GDM1 (cell line): Measurements from ENCODE around the gene GPR162.

Experiments used
- DNase-seq: peaks from one replicate; lab custom pipeline; 2025; lab: John Stamatoyannopoulos, UW

Gene GPR162

GRCh38 chr12:6823182-6824084 lies 1.8 kb downstream of the GPR162 start:
- DNase-seq = no peak

- DNase-seq = no peak
Observed at GRCh38 chr12:6824085-6824775, 2.6 kb downstream of the GPR162 start.

GRCh38 chr12:6824901-6825381 lies 3.3 kb downstream of the GPR162 start:
- DNase-seq = no peak

- DNase-seq = peak; percentile 67
Observed at GRCh38 chr12:6825398-6826124, 3.9 kb downstream of the GPR162 start.

GRCh38 chr12:6826125-6826733 lies 4.6 kb downstream of the GPR162 start:
- DNase-seq = no peak

- DNase-seq = no peak
Observed at GRCh38 chr12:6826734-6827436, 5.3 kb downstream of the GPR162 start.

- peak; percentile 36 for DNase-seq
Observed at GRCh38 chr12:6827437-6827911, 5.9 kb downstream of the GPR162 start.

GRCh38 chr12:6827982-6828780 lies 6.6 kb downstream of the GPR162 start, which contains the start of gene P3H3:
TSS of gene P3H3 (plus strand) at chr12:6828407. CDS start at chr12:6828441, 34 bp downstream.
- DNase-seq = no peak

- peak; percentile 47 for DNase-seq
Observed at GRCh38 chr12:6828781-6829535, 7.3 kb downstream of the GPR162 start.

- DNase-seq = no peak
Observed at GRCh38 chr12:6829536-6830220, 8.1 kb downstream of the GPR162 start.

GRCh38 chr12:6830286-6830890 lies 8.8 kb downstream of the GPR162 start:
- DNase-seq = no peak

GRCh38 chr12:6830999-6831398 lies 9.4 kb downstream of the GPR162 start:
- DNase-seq = no peak

GRCh38 chr12:6831450-6831995 lies 9.9 kb downstream of the GPR162 start:
- no peak for DNase-seq

GRCh38 chr12:6832125-6832524 lies 10.5 kb downstream of the GPR162 start:
- DNase-seq = no peak

- DNase-seq = no peak
Observed at GRCh38 chr12:6833189-6833890, 11.7 kb downstream of the GPR162 start.

GRCh38 chr12:6834254-6834653 lies 12.6 kb downstream of the GPR162 start:
- no peak for DNase-seq

GRCh38 chr12:6834873-6835272 lies 13.3 kb downstream of the GPR162 start:
- no peak for DNase-seq
